HCEC 1CT (cell line): Measurements from ENCODE around the gene ADA.
A peak's percentile ranks its signal among the peaks of the same experiment; 100 is the strongest.

Experiments
- DNase-seq: peaks from one replicate; pipeline ENCODE4 v3.0.0-alpha.2; 2017

ADA gene

GRCh38 chr20:44643596-44644229 lies 7.8 kb downstream of the ADA start:
- peak; percentile 70 for DNase-seq

- DNase-seq, result no peak
Observed at GRCh38 chr20:44643154-44643519, 8.4 kb downstream of the ADA start.

GRCh38 chr20:44642203-44643153 lies 9.0 kb downstream of the ADA start:
- peak; percentile 89 for DNase-seq

DNA sequence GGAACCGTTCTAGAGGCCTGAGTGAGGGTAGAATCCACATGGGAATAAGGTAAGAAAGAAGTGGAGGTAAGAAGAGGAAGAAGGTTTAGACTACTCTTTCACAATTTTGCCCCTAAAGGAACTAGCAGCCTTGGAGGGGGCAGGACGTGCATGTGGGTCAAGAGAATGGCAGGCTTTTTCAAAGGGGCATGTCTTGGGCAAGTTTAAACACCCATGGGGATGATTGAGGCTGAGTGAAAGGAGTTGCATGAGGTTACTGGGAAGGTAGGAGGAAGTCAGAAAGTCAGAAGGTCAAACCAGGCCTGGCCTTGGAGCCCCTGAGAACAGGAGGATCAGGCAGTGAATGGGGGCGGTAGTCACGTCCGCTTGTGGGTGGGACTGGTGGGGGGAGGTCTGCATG lies 10.2 kb downstream of the ADA start:
- no peak for DNase-seq

DNA sequence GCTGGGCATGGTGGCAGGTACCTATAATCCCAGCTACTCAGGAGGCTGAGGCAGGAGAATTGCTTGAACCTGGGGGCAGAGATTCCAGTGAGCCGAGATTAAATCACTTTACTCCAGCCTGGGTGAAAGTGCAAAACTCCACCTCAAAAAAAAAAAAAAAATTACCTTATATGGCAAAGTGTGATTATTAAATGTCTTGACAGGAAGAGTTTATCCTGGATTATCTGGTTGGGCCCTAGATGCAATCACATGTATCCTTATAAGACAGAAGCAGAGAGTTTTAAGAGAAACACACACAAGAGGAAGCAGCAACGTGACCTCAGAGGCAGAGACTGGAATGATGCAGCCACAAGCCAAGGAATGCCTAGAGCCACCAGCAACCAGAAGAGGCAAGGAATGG lies 11.0 kb downstream of the ADA start:
- DNase-seq, result no peak

- no peak for DNase-seq
Observed at GRCh38 chr20:44637522-44638372, 13.8 kb downstream of the ADA start.

GRCh38 chr20:44637042-44637441 lies 14.5 kb downstream of the ADA start:
- DNase-seq, result no peak

- DNase-seq, result no peak
Observed at GRCh38 chr20:44635877-44636276, 15.6 kb downstream of the ADA start.

DNA sequence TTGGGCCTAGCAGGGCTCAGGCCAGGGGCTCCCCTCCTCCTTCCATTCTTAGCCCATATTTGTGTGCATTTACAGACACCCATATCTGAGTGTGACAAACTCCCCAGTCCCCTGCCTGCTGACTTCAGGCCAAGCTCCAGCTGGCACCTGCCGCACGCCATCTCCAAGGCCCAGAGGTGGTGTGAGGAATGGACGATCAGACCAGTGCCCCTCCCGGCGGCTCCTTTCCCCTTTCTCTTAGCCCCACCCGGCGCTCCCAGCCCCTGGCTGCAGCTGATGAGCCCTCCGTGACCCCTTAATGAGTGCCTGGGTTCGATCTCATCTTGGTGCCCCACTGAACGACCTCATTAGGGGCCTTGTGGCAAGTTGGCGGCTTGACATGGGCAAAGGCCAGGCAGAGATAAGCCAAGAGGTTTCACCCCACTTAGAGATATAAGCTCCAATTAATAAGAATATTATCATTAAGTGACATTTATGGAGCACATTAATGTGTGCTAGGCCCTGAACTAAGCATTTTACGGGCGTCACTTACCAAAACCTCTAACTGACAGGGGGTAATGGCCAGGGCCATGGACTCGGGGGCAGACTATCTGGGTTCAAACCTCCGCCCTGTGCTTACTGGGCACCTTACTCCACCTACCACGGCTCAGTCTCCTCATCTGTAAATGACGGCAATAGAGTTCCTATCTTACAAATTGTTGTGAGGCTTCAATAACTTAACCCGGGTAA lies 17.5 kb downstream of the ADA start:
- DNase-seq, result no peak

DNA sequence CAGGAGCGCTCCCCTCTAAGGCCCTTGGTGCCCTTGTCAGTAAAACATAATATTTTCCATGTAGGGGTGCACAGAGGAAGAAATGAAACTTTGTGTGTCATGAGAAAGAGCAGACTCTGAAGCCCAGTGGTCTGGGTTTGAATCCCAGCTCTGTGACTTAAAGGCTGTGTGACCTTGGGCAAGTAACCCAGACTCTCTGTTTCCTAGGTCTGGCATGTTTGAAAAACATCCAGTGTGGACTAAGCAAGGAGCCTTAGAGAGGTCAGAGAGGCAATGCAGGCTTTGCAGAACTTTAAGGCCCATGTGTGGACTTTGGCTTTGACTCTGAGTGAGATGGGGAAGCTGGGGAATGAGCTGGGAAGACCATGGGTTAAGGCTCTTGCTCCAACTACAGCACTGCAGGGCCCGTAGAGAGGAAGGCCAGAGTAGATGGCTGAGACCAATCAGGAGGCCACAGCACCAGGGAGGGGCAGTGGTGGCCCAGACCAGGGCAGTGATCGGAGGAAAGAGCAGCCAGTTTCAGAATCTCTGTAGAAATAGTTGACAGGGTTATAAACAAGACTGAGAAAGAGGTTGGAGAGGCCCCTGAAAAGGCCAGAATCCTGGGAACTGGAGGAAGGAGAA lies 18.2 kb downstream of the ADA start:
- no peak for DNase-seq

- DNase-seq, result no peak
Observed at GRCh38 chr20:44632103-44632752, 19.3 kb downstream of the ADA start.

DNA sequence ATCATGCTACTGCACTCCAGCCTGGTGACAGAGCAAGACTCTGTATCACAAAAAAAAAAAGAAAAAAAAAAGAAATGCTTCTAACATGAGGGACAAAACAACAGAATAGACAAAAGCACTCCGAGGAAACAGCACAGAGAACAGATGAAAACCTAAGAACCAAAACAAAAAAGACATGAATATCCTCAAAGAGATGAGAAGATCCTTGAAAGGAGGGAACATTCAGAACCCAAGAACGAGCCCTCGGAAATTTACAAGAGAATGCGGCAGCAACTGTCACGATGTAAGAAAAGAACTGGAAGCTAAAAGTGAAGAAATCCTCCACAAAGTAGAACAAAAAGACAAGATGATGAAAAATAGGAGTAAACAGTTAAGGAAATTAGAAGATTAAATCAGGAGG lies 21.2 kb downstream of the ADA start:
- DNase-seq, result no peak

- DNase-seq, result no peak
Observed at GRCh38 chr20:44629542-44629941, 22.0 kb downstream of the ADA start.

- no peak for DNase-seq
Observed at GRCh38 chr20:44629017-44629385, 22.5 kb downstream of the ADA start.

DNA sequence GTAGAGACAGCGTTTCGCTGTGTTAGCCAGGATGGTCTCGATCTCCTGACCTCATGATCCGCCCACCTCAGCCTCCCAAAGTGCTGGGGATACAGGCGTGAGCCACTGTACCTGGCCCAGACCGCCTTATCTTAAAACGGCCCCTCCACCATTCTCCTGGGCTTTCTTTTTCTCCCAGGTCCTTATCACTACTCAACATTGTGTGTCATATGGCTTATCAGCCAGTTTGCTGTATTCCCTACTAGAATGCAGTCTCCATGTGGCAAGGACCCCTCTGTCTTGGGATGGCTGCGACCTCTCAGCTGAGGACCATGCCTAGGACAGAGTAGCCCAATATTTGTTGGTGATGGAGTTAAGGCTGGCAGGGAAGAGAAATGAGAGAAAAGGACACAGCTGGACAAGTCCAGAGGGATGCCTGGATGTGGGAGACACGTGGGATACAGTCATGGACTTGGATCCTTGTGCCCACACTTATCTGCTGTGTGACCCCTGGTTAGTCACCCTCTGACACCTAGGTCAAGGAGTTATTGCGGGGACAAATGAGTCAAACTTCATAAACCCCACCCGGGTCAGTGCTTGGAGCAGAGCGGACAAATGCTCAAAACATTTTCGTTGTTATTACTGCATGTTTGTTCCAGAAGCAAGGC lies 24.0 kb downstream of the ADA start:
- DNase-seq, result no peak

GRCh38 chr20:44626278-44626677 lies 25.2 kb downstream of the ADA start:
- no peak for DNase-seq

- no peak for DNase-seq
Observed at GRCh38 chr20:44625361-44625760, 26.1 kb downstream of the ADA start.

GRCh38 chr20:44624743-44625271 lies 26.7 kb downstream of the ADA start:
- DNase-seq, result no peak

GRCh38 chr20:44624152-44624551 lies 27.3 kb downstream of the ADA start:
- DNase-seq, result no peak

GRCh38 chr20:44622501-44623270 lies 28.8 kb downstream of the ADA start:
- no peak for DNase-seq
